ENCODE measurements around the gene GLIS2.
"Not testable (repeated sequence)": the region's sequence is repeated elsewhere in the genome, so short reads cannot be mapped to it uniquely, and the experiment has no call there.

Gene GLIS2

DNA sequence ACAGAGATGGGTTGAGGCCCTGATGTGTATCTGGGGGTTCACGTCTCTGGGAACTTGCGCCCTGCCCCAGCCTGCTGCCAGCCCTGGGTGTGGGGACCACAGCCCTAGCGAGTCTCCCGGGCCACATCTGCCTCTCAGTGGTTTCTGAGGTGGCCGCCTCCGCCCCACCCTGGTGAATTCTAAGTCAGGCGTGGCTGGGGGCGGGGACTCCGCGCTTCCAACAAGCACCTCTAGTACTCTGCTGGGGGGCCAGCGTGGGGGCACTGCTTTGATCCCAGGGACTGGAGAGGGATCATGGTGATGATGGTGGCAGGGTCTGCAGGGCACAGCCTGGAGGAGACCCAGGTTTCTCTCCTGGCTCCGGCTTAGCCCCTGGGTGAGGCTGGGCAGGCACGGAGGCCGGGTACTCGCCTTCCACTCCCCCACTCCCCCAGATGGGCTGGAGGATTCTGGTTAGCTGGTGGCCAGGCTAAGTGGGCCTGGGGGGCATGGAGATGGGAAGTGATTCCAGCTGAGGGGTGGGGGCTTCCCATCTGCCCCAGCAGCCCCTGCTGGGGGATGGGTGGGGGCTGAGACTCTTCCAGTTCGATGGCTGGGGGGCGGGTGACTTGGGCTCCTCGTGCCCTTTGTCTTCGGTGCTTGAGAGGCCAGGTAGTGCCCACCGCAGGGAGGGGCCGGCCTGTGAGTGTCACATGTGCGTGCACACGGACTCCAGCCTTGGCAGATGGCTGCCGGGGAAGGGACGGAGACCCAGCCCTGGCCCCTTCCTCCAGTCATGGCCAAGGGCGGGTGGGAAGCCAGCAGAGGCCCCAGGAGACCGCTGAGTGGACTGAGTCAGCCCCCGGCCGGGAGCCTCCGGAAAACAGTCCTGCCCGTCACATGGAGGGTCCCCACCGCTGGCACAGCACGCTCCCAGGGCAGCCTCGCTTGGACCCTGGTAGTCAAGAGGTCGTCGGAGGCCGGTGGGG is 3.9 kb downstream of the GLIS2 start:
- DNase-seq (ENCODE audit: low read depth) = no peak

GRCh38 chr16:4320571-4321137 is 4.8 kb downstream of the GLIS2 start:
- DNase-seq (ENCODE audit: low read depth) = no peak

DNA sequence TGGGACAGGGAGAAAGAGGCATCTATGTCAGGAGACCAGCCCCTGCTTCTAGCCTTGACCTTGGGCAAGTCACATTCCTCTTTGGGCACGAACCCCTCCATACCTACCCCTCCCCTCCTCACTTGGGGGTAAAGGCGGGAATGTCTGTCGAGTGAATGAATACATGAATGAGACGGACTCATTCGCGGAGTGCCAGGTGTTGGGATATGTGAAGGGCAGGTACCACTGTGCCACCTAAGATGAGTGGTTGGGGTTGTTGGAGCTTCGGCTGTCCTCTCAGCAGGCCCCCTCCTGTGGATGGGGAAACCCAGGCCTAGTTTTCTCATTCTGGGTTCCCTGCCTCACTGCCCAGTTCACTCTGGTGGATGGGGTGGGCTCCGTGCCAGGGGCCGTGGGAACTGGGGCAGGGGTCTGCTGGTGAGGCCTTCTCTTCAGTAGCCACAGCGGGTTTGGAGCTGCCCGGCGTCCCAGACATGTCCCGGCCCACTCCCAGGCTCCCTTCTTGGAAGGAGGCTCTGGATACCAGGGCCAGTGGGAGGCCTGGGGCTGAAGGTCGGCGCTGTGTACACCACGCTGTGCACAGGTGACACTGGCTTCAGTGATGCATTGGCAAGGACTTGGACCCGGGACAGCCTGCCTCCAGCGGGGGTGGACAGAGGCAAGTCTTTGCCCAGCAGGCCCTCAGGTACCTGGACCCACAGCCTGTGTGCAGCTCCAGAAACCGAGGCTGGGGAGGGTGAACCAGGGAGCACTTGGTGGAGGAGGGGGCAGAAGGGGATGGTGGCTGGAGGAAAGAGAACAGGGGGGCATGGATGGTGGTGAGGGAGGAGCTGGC is 5.6 kb downstream of the GLIS2 start:
- DNase-seq (ENCODE audit: low read depth) = no peak

DNA sequence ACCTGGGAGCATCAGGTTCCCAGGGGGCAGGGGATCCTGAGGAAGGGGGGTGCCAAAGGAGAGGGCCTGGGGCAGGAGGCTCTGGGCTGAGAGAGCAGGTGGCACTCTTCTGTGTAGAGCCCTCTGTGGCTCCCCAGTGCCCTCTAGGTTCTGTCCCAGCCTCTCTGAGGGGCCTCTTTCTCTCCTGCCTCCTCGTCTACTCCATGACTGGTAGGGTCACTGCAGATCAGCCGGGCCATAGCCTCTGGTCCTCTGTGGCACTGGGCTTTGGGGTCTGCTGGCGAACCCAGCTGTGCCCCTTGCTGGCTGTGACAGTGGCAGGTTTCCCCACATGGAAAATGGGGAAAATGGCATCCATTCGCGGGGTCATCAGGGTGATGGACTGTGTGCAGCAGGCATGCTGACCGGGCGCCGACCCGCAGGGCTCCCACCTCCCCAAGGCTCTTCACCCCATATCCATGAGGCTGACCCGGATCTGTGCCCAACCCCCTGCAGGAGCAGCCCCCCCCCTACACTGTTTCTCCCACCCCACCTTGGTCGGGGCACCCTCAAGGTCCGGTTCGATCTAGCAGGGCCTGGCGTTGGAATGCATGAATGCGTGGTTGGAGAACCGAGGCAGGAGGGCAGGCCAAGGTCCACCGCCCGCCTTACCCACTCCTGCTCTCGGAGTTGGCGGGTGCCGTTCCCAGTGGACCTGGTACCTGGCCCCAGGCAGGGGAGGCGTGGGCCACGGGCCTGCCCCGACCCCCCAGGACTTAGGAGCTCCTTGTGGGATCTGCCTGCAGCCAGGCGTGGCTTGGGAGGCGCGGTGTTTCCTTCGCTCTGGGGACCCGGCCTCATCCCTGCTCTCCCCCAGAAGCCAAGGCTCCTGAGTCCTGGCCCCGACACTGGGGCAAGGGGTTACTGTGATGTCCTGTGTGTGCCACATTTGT is 6.5 kb downstream of the GLIS2 start:
- DNase-seq (ENCODE audit: low read depth) = no peak

GRCh38 chr16:4323071-4323844 is 7.4 kb downstream of the GLIS2 start:
- no peak for DNase-seq (ENCODE audit: low read depth)

GRCh38 chr16:4323845-4324488 is 8.1 kb downstream of the GLIS2 start:
- DNase-seq (ENCODE audit: low read depth) = no peak

- DNase-seq (ENCODE audit: low read depth) = no peak
Observed at GRCh38 chr16:4324492-4325252, 8.8 kb downstream of the GLIS2 start.

- no peak for DNase-seq (ENCODE audit: low read depth)
Observed at GRCh38 chr16:4325253-4325758, 9.4 kb downstream of the GLIS2 start.

DNA sequence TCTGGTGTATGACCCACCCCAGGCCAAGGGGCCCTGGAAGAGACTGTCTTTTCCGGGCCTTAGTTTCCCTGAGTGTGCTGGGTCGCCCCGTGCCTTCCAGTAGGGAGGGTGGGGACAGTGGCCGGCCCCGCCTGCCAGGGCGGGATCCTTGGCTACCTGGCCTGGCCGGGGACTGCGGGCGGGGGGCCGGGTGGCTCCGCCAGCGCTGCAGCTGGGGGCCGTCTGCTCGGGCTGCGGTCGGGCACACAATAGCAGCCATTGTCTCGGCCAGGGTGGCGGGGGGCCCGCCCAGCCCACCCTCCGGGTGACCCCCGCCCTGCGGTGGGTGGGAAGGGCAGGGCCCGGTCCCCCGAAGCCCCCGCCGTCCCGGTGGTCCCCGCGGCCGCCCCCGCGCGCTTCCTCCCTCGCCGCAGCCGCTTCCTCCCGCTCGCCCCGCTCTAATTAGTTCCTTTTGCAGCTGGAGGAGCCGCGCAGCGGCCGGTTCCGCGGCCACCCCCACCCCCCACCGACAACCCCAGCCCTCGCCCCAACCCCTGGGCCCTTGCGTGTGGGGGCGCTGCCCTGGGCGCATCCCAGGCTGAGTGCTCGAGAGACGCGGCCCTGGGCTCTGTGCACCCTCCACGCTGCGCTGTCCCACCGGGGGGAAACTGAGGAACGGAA is 11.6 kb downstream of the GLIS2 start:
- no peak for DNase-seq (ENCODE audit: low read depth)

DNA sequence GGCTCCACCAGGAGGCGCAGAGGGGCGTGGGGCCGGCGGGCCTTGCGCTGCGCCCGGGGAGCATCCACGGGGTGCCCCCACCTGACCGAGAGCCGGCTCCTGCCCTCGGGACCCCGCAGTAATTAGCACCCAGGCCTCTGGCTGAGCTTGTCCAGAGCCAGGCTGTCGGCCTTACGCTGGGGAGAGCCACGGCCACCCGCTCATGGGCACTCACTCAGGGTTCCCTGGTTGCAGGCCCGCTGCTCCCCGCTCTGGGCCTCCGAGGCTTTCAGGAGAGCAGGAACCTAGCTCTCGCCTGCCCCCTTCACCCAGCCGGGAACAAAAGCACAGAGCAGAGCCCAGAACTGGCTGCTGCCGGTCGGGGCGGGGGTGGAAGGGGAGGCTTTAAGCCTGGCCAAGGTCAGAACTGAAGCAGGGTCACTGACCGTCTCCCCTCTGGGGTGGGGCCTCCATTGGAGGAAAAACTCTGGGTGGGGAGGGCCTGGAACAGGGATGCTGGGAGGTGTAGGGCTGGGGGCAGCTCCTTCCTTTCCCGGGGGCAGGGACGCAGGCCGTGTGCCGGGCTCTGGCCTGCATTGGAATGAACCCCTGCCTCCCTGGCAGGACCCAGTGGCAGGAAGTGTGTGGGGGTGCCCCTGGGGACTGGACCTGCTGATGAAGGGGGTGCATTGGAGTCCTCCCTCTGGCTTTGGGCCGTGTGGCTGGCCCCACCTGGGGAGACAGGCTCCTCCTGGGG is 12.3 kb downstream of the GLIS2 start:
- DNase-seq (ENCODE audit: low read depth) = peak; percentile 33

- DNase-seq (ENCODE audit: low read depth) = no peak
Observed at GRCh38 chr16:4328782-4329775, 13.2 kb downstream of the GLIS2 start.

GRCh38 chr16:4330277-4330874 is 14.5 kb downstream of the GLIS2 start:
- DNase-seq (ENCODE audit: low read depth) = peak; percentile 55

GRCh38 chr16:4332083-4332482 is 16.2 kb downstream of the GLIS2 start:
- DNase-seq (ENCODE audit: low read depth) = no peak

- DNase-seq (ENCODE audit: low read depth) = no peak
Observed at GRCh38 chr16:4332623-4333307, 16.9 kb downstream of the GLIS2 start.

DNA sequence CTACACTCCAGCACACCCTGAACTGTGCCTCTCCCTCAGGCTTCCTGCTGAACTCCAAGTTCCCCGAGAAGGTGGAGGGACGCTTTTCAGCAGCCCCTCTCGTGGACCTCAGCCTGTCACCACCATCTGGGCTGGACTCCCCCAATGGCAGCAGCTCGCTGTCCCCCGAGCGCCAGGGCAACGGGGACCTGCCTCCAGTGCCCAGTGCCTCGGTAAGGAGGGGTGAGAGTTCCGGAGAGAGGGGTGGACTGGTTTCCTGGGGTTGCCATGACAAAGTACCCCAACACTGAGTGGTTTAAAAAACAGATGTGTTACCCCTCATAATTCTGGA is 17.4 kb downstream of the GLIS2 start:
- no peak for DNase-seq (ENCODE audit: low read depth)

DNA sequence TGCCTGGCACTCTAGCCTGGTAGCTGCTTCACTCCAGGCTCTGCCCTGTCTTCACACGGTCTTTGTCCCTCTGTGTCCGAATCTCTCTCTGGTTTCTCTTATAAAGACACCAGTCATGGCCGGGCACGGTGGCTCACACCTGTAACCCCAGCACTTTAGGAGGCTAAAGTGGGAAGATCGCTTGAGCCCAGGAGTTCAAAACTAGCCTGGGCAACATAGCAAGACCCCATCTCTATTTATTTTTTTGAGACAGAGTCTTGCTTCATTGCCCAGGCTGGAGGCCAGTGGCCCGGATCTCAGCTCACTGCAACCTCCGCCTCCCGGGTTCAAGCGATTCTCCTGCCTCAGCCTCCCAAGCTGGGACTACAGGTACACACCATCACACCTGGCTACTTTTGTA is 17.8 kb downstream of the GLIS2 start:
- DNase-seq (ENCODE audit: low read depth) = not testable (repeated sequence)

Measured in T follicular helper cell (primary cell).